Body of pancreas (tissue), 4 donors: ENCODE data around the gene RAMP3. TPM values are rescaled to one million over a fixed set of nuclear protein-coding genes. Genes with fewer than 3 reads are reported as not detected.
"Not testable (repeated sequence)": the region's sequence is repeated elsewhere in the genome, so short reads cannot be mapped to it uniquely, and the experiment has no call there.

Experiments
- ATAC-seq: fragments of 150-250 bp; one replicate; pipeline ENCODE4 v1.9.1; 2016
- DNase-seq, 4 donors: peaks; one replicate each; pipeline ENCODE4 v3.0.0-alpha.2; 2019
- H3K27ac ChIP-seq, 4 donors: fragments of 200-600 bp; sonication (generic); 1 replicate in 3 of 4; 2 replicates in 1 of 4; pipeline versions ENCODE4 v1.5.1 to v1.6.1; 2016 to 2019; ENCODE audit warnings: mild to moderate bottlenecking in 1 of 4, mixed read lengths in 1 of 4, moderate library complexity in 1 of 4
- H3K27me3 ChIP-seq, 2 donors: fragments of 200-600 bp; sonication (generic); one replicate each; pipeline ENCODE4 v1.6.0; 2016; ENCODE audit warnings: mild to moderate bottlenecking in 1 of 2
- H3K36me3 ChIP-seq, 2 donors: fragments of 200-600 bp; sonication (generic); replicated peaks in 1 of 2; 2 replicates each; pipeline ENCODE4 v1.5.1; 2016; ENCODE audit warnings: low read depth in 2 of 2; ENCODE audit not compliant: insufficient read depth in 1 of 2
- H3K4me1 ChIP-seq: fragments of 200-600 bp; sonication (generic); one replicate; pipeline ENCODE4 v1.6.0; 2016
- H3K4me3 ChIP-seq, 2 donors: fragments of 200-600 bp; sonication (generic); 1 replicate in 1 of 2; 2 replicates in 1 of 2; pipeline ENCODE4 v1.5.1; 2016 to 2019
- H3K9me3 ChIP-seq, 3 donors: fragments of 200-600 bp; sonication (generic); 1 replicate in 2 of 3; 2 replicates in 1 of 3; pipeline ENCODE4 v1.5.1; 2016
- CTCF ChIP-seq, 7 experiments: fragments of 450-650 bp in 4 of 7; fragments of 200-600 bp in 3 of 7; sonication (generic) in 3 of 7; IDR thresholded peaks; one replicate each; pipeline ENCODE4 v1.5.1; 2016 to 2019; ENCODE audit warnings: antibody characterized with exemption in 7 of 7
- POLR2A ChIP-seq, 3 donors: fragments of 450-650 bp; IDR thresholded peaks; one replicate each; pipeline ENCODE4 v1.6.1; 2016; ENCODE audit warnings: antibody characterized with exemption in 3 of 3, mild to moderate bottlenecking in 2 of 3
- WGBS, 2 donors: methylation state at CpG; one replicate each; pipeline ENCODE4 v1.1.5; 2017; 5-methylcytosine and 5-hydroxymethylcytosine counted together
- intact Hi-C: fragments of 100-400 bp; cut with DNase I; formaldehyde crosslinking; loops from one replicate; pipeline ENCODE4 v1.15.1; 2023
- total RNA-seq, 2 donors: library from RNA; depleted of rRNA; stranded (reverse); fragments of >200 nt; gene quantifications; one replicate each; pipeline ENCODE4 v1.1.0, GENCODE V29; 2016

RAMP3 gene
- total RNA-seq = 10 to 100 TPM; 14.0 to 23.1 TPM

- no peaks in the 10 kb centered on the region for H3K4me1 ChIP-seq
- ATAC-seq = no peak
- no peaks in the 10 kb centered on the region for H3K36me3 ChIP-seq
- H3K4me3 ChIP-seq = no peak within 1 kb of the TSS
- no peak for DNase-seq
- H3K27me3 ChIP-seq = no peaks in the 10 kb centered on the region
- H3K9me3 ChIP-seq = no peaks in the 10 kb centered on the region
- intact Hi-C loops = loop anchor here (5.0 kb wide), 2 partner anchors 104 to 699 kb away; no protein-coding TSS in a partner anchor
- WGBS, 2 donors = 17 to 71% methylated on average over 1 to 31 of the region's 56 CpGs
- H3K27ac ChIP-seq = peak within 1 kb of the TSS in 2 of 4 donors; percentile 23 to 25
- TF ChIP-seq CTCF (IDR thresholded peaks at IDR 0.05) (no peak), POLR2A (IDR thresholded peaks at IDR 0.05) (no peak)
Measured at GRCh38 chr7:45157653-45158401, at the start of gene RAMP3. TSS of gene RAMP3 (plus strand) at chr7:45157791. CDS start at chr7:45157829, 38 bp downstream.

- Histone ChIP-seq H3K4me3 (no peak overlapping the region), H3K27ac (no peak overlapping the region), H3K9me3 (no peaks in the 10 kb centered on the region), H3K36me3 (peaks cover 0 to 25% of the 10 kb centered on the region in 2 donors), H3K27me3 (no peaks in the 10 kb centered on the region), H3K4me1 (peaks cover 33% of the 10 kb centered on the region)
- WGBS, 2 donors = 64 to 73% methylated on average over 7 to 8 of the region's 8 CpGs
- DNase-seq (no peak), ATAC-seq (no peak)
- no peak for TF ChIP-seq POLR2A (IDR thresholded peaks at IDR 0.05)
- no peak for TF ChIP-seq CTCF (IDR thresholded peaks at IDR 0.05)
- intact Hi-C loops = loop anchor here (10.0 kb wide), 1 partner anchor 104 kb away; the partner anchor contains the start of gene CCM2
Measured at GRCh38 chr7:45108863-45109262, 48.7 kb upstream of the RAMP3 start.

GRCh38 chr7:45111298-45112223, 46.0 kb upstream of the RAMP3 start, which contains the start of gene TBRG4:
TSS of gene TBRG4 (minus strand) at chr7:45111697. CDS start at chr7:45109237, 2,460 bp downstream.
- DNase-seq (peak; percentile 93 to 95 (median 94)), ATAC-seq (peak; percentile 98)
- Histone ChIP-seq H3K4me1 (peaks cover 33% of the 10 kb centered on the region), H3K4me3 (peak within 1 kb of the TSS; percentile 68 to 94), H3K36me3 (peaks cover 0 to 10% of the 10 kb centered on the region in 2 donors), H3K27ac (peak within 1 kb of the TSS; percentile 89 to 96 (median 94)), H3K27me3 (no peaks in the 10 kb centered on the region), H3K9me3 (no peaks in the 10 kb centered on the region)
- intact Hi-C loops = no loop called here
- WGBS, 2 donors = 0 to 1% methylated on average over 52 to 64 of the region's 64 CpGs
- TF ChIP-seq POLR2A (IDR thresholded peaks at IDR 0.05) = peak; percentile 83 to 96 (median 95)
- peak in 3 of 7 experiments; percentile 22 to 29 (median 23) for TF ChIP-seq CTCF (IDR thresholded peaks at IDR 0.05)

GRCh38 chr7:45112648-45113047, 44.9 kb upstream of the RAMP3 start:
- DNase-seq (no peak), ATAC-seq (no peak)
- Histone ChIP-seq H3K4me1 (peaks cover 33% of the 10 kb centered on the region), H3K36me3 (peaks cover 0 to 10% of the 10 kb centered on the region in 2 donors), H3K9me3 (no peaks in the 10 kb centered on the region), H3K4me3 (no peak overlapping the region), H3K27me3 (no peaks in the 10 kb centered on the region), H3K27ac (peak overlapping the region in 2 of 4 donors; percentile 89 to 96)
- intact Hi-C loops = no loop called here
- TF ChIP-seq CTCF (IDR thresholded peaks at IDR 0.05) (no peak), POLR2A (IDR thresholded peaks at IDR 0.05) (no peak)
- 85 to 86% methylated on average over 1 of the region's 1 CpG for WGBS, 2 donors

- ATAC-seq, H3K4me3 ChIP-seq, intact Hi-C loops, DNase-seq, H3K9me3 ChIP-seq, H3K27me3 ChIP-seq, H3K36me3 ChIP-seq, H3K27ac ChIP-seq: not testable (repeated sequence)
- 46 to 75% methylated on average over 1 of the region's 1 CpG for WGBS, 2 donors
- H3K4me1 ChIP-seq = peaks cover 19% of the 10 kb centered on the region
Measured at GRCh38 chr7:45114257-45114656, 43.3 kb upstream of the RAMP3 start.
